ENCODE data around the gene QPCT.

DNA sequence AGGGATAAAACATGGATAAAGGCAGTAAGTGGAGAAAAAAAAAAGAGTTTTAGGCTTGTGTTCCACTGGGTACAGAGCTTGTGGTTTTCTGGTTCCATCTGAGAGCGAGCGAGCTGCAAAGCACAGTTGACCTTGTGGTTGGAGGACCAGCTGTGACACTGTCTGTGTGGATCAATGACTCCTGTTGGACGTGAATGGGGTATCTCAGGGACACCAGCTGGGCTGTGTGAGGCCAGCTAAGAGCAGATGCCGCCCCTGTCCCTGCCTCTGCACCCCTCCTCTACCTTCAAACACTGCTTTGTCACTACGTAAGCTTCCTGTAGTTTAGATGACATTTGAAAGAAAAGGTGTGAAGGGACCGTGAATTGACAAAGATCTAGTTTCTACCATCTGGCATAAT lies 67.8 kb downstream of the QPCT start:
- no peak for TF ChIP-seq EP300 (IDR thresholded peaks at IDR 0.05)
- TF ChIP-seq, protein P1, sequence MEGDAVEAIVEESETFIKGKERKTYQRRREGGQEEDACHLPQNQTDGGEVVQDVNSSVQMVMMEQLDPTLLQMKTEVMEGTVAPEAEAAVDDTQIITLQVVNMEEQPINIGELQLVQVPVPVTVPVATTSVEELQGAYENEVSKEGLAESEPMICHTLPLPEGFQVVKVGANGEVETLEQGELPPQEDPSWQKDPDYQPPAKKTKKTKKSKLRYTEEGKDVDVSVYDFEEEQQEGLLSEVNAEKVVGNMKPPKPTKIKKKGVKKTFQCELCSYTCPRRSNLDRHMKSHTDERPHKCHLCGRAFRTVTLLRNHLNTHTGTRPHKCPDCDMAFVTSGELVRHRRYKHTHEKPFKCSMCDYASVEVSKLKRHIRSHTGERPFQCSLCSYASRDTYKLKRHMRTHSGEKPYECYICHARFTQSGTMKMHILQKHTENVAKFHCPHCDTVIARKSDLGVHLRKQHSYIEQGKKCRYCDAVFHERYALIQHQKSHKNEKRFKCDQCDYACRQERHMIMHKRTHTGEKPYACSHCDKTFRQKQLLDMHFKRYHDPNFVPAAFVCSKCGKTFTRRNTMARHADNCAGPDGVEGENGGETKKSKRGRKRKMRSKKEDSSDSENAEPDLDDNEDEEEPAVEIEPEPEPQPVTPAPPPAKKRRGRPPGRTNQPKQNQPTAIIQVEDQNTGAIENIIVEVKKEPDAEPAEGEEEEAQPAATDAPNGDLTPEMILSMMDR (IDR thresholded peaks at IDR 0.05) = no peak
